HPDE6-E6E7 (cell line): ENCODE results near the gene NSMF.

Source experiments
- DNase-seq: peaks from one replicate; pipeline ENCODE4 v3.0.0; 2011; ENCODE audit warnings: missing footprints; ENCODE audit errors: extremely low spot score

Gene NSMF

DNA sequence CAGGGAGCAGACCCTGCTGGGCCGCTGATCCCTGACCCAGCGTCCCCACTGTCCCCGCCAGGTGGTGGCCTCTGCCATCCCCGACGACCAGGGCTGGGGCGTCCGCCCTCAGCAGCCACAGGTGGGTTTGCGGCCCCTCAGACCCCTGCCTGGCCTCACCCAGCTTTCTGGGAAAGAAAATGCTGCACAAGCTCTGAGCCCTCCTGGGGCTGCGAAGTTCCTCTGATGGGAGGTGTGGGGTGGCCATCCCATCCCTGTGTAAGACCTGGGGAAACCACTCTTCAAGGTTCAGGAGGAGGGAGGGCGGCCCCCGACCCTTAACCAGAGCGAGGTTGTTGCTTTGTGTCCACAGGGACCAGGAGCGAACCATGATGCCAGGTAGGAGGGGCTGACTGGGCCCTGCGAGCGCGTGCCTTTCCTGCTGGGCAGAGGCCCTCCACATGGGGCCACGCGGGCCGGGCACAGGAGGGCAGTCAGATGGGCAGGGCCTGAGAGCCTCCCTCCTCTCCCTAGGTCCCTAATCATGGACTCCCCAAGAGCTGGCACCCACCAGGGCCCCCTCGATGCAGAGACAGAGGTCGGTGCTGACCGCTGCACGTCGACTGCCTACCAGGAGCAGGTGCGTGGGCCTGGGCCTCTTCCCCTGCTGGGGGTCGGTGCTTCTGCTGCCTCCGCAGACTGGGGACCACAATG is 28.3 kb downstream of the NSMF start:
- DNase-seq, result no peak

DNA sequence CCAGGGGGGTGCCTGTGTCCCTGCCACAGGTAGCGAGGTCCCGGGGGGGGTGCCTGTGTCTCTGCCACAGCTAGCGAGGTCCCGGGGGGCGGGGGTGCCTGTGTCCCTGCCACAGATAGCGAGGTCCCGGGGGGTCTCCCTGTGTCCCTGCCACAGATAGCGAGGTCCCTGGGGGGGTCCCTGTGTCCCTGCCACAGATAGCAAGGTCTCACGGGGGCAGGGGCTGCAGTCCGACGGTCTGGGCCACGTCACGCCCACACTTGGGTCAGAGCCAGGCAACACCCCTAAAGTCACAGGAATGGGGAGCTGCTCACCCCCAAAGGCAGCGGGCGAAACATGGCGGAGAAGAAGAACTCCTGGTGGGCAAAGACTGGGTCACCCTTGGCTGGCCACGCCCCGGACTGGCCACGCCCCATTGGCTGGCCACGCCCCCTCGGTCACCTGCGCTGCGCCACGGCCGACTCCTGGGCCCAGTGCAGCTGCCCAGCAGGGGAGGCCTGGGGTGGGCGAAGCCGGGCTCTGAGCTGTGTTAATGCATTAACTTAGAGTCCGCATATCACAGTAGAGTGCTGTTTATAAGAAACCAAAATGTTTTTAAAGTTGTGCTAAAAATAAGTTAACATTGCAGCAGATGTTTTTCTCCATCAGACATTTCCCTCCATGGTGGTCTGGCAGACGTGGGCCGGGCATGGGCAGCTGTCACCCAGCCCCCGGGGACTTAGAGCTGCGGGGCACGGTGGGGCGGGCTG is 29.0 kb downstream of the NSMF start:
- no peak for DNase-seq

DNA sequence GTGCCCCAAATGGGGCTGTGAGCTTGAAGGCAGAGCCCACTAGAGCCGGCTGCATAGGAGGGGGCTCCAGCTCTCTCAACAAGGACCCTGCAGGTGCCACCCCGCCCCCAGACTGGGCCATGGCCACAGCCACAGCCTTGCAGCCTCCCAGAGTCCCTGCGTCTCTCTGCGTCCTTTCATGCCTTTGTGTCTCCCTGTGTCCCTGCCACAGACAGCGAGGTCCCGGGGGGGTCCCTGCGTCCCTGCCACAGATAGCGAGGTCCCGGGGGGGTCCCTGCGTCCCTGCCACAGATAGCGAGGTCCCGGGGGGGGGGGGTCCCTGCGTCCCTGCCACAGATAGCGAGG is 29.6 kb downstream of the NSMF start:
- DNase-seq, result no peak

DNA sequence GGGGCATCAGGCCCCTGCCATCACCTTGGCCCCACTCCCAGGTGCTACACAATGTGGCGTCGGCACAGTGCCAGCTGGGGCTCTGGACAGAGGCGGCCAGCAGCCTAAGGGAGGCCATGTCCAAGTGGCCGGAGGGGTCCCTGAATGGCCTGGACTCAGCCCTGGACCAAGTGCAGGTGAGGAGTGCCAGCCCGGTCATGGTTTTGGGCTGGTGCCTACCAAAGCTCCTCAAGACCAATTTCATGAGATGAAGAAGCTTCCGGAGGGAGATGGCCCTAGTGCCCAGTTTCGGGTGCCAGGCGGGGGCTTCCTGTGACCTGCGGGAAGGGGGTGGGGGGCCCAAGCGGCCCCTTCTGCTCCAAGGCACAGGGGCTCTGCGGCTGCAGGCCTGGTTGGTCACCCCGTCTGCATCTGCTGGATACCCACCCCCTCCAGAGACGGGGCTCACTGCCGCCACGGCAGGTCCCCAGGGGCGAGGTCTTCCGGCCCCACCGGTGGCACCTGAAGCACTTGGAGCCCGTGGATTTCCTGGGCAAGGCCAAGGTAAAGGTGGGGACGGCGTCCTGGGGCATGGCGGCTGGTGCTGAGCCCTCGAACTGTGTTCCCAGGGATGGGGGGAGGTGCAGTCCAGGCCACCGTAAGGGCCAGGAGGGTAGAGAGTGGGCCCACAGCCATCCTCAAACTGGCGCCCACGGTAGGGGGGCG is 30.1 kb downstream of the NSMF start:
- DNase-seq, result no peak

DNA sequence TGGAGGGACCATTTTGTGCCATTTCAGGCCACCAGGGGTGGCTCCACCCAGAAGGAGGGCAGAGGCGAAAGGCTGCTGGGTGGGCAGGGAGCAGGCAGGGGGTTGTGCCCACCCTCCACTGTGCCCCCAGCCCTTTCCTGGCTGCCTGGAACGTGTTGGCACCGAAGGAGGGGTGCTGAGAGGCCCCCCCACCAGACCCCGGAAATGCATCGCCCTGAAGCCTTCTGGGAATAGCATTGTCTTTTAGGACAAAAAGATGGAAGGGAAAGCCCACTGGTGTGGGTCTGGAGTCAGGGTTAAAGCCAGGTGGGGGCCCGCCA is 30.9 kb downstream of the NSMF start:
- no peak for DNase-seq

DNA sequence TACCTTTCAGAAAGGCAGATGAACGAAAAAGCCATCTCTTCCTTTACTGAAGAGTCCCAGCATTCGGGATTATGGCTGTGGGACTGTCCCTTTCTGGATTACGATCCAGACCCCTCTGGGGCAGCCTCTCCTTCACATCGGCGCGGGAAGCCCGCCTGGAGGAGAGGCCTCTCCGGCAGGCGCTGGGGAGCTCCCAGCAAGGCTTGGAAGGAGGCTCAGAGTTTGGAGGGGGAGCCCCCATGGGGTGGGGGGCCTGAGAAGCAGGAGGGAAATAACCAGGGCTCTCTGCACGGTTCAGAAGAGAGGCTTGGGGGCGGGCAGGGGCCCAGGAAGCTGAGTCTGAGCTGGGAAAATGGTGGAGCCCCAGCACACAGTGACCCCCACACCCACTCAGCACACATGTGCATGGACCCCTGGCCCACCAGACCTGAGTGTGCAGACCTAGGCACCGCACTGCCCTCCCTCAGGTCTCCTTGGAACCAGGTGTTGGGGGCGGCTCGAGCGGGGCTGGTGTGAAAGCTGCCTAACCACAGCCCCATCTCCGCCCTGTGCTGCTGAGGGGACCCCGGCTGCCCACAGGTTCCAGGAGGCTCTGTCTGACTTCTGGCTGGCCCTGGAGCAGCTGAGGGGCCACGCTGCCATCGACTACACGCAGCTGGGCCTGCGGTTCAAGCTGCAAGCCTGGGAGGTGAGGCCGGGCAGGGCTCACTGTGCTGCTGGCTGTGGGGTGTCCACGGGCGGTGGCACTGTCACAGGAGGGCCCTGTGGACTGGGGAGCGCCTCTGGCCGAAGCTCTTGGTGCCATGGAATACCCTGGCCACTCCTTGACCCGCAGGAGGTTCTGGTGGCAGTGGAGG is 31.5 kb downstream of the NSMF start:
- no peak for DNase-seq

DNA sequence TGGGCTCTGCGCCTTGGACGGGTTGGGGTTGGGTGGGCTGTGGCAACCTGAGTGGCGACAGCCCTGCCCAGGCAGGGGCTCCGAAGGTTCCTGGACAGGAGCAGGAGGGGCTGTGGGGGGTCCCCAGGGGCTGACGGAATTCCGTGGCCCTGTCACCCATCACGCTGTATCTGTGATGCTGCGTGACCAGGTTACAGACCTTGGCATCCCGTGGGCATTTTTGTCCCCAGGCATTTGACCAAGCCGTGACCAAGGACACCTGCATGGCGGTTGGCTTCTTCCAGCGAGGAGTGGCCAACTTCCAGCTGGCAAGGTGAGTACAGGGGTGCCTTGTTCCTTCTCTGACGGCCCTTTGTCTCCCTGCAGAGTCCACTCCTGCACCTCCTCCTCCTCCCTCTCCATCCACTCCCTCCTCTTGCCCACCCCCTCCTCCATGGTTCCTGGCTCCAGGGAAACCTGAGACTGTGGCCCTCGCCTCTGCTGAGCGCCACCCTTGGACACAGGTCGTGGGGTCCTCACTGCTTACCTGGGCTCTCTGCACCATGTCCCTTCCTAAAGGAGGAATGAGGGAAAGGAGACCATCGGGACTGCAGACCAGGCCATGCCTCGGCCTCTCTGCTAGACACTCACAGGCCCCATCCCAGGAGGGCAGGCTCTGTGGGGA is 33.0 kb downstream of the NSMF start:
- DNase-seq, result no peak

DNA sequence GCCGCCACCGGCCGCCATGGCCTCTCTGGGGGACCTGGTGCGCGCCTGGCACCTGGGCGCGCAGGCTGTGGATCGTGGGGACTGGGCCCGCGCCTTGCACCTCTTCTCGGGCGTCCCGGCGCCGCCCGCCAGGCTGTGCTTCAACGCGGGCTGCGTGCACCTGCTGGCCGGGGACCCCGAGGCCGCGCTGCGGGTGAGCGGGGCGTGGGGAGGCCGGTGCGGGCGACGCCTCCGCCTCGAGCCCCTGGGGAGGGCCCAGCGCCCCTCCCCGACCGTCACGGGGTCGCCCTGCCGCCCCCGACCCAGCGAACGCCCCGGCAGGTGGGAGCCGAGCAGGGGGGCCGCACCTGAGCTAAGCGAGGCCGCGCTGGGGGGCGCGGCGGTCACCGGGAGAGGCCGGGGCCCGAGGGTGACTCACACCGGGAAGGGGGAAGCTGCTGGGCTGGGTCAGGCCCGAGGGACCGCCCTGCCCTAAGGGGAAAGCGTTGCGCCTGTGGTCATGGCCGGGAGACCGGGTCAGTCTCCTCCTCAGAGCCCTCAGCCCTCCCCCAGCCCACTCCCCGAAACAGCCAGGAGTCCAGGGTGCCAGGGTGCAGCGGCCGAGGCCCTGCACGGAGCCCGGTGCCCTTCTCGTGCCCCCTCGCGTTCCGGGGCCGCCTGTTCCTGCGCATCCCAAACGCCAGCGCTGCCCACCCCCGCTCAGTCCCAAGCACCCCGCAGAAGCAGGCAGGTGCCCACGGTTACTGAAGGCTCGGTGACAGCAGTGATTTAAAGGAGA is 35.4 kb downstream of the NSMF start:
- no peak for DNase-seq

DNA sequence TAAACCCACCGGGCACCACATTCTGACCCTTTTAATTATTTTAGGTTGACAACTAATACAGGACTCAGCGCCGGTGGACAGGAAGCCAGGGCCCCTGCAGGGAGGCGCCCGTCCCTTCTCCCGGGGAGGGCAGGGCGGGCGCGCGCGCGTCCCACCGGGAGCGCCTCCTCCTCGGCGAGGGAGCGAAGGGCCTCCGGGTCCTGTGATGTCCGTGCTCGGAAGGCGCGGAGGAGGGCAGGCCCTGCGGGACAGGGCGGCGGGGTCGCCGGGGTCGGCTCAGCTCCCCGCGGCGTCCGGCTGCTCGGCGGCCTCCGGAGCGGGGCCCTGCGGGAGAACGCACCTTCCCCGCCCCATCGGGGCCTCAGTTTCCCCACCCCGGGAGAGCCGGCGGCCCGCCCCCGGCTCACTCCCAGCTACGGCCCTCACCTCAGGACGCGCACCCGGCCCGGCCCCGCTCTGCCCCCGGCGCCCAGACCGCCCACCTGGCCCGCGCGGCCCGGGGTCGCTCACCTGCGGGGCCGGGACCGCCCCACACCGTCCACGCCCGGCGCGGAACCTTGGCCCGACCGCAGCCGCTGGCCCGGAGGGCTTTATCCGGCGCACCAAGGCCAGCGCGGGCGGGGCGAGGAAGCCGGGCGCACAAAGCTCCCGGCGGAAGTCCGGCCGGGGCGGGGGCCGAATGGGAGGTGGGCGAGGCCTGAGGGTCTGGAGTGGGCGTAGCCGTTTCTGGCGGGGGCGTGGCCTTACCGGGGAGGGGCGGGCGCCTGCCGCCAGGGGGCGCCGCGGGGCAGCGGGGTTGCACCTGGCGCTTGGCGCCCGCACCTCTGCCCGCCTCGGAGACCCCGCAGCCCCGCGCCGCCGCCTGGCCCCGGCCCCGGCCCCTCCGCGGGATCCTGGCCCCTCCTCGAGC is 36.3 kb downstream of the NSMF start, which contains the start of the genes EXD3 and NOXA1:
TSS of gene EXD3 (minus strand) at position 559 of the 910 bp plus-strand sequence. CDS start 27,805 bp downstream, outside the sequence.
TSS of gene NOXA1 (plus strand) at position 790 of the 910 bp plus-strand sequence. CDS start 137 bp downstream, outside the sequence.
- peak; percentile 72 for DNase-seq

DNA sequence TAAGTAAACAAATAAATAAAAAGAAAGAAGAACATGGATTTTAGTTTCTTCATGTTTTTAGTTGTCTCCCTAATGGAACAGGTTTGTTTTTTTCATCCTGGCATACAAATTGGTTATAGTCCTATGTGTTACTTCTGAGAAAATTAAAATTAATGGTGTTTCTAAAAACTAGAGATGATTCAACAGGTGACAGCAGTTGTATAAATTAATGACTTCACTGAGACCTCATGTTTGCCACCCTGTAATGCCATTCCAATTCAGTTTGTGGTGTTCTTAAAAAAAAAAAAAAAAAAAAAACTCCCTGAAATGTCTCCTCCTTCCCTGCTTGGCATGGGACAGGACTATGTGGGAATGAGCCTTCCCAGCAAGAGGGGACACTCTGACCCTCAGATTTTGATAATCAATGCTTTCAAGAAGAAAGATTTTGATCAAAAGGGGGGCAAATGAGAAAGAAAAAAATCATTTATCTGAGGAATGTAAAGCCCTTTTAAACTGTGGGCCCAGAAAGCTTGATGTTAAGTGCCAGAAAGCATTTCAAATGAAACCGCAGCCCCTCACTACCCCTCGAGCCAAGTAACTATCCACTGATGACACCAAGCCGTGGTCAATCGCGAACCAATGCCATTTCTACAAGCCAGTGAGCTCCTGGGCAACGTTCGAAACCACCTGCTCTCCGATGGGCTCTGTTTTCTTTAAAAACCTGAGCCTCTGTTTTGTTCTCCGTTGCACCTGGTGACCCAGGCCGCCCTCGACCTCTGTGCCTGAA is 37.1 kb downstream of the NSMF start:
- no peak for DNase-seq

DNA sequence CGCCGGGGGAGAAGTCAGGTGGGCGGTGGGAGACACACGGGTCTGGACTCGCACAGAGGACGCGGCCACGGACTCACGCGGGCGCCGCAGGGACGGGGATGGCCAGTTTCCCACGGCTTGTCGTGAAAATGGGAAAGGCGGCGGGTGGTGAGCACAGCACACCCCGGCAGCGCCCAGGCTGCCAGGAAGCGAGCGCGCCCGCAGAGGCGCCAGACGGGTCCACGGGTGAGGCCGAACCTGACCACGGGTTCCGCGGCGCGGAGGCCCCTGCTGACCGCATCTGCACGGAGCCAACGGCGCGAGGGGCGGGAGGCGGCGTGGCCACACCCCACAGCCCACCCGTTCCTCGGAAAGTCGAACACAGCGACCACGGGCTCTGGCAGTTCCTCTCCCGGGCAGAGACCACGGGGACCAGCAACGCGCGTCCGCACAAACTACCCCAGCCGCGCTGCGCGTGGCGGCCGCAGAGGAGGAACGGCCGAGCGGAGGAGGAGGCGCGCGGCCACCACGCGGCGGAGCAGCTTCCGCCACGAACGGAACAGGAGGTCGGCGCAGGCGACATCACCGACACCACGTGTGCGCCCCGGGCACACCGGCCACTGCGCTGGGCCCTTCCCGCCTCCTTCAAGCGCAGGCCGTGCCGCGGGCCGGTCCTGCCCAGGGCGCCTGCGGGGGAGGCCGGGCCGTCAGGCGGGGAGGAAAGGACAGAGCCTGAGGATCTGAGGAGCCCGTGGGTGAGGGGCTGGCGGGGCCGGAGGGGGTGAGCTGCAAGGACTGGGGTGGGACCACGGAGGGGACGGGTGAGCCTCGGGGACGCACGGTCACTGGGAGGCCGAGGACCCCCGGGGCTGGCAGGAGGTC is 41.7 kb downstream of the NSMF start:
- no peak for DNase-seq

DNA sequence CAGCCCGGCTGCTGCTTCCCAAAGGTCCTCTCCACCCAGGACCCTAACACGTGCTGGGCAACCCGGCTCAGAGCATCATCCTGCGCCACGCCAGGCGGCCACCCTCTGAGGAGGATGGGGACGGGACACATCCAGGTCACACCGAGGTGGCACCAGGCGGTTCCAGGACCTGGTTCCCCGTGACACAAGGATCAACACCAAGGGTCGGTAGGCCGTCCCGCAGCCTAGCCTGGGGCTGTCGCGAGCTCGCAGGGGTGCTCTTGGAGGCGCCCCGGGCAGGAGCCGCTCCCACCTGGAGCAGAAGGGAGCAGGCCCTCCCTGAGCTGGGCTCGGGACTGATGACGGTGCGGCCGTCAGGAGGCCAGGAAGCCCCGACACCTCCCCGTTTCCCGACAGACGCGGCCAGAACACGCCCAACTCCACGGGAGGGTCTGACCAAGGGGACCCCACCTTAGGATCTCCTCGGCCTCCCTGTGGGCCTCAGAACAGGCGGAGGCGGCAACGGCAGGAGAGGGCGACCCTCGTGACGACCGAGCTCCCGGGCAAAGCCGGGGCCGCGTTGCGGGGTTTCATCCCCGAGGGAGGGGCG is 42.5 kb downstream of the NSMF start:
- no peak for DNase-seq

DNA sequence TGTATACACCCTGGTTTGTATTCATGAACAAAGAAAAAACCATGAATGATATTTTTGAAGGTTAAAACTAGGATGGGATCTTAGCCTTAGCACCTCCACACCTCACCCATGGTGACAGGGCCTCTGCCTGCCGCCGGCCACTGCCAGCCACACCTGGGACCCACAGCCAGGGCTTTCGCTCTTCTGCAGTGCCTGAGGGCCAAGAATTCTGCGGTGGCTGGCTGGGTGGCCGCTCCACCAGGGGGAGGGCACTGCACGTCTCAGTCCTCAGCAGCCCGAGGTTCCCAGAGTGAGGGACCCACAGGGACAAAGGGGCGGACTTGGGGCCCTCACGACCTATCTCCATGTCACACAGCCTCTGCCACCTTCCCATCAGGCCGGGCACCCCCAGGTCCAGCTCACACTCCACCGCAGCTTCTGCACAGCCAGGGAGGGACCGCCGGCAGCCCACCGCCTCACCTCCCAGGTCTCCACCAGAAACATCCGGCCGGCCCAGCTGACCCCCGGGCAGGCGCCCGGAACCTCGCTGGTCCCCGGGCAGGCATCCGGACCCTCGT is 43.0 kb downstream of the NSMF start:
- DNase-seq, result no peak

DNA sequence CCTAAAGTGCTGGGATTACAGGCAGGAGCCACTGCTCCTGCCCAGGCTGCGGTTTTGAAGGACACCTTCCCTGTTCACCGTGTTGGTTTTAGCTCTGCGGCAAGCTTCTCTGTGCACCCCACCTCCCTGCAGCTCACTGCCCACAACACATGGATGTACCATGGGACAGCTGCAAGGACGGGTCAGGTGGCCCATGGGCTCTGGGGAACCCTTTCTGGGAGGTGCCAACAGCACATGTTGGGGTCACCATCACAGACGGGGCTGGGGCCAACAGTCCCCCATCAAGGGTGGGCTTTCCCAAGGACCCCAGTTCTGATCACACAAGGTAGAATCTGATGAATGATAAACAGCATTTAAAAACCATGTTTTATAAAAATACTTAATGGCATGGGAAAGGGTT is 43.7 kb downstream of the NSMF start:
- DNase-seq, result no peak

DNA sequence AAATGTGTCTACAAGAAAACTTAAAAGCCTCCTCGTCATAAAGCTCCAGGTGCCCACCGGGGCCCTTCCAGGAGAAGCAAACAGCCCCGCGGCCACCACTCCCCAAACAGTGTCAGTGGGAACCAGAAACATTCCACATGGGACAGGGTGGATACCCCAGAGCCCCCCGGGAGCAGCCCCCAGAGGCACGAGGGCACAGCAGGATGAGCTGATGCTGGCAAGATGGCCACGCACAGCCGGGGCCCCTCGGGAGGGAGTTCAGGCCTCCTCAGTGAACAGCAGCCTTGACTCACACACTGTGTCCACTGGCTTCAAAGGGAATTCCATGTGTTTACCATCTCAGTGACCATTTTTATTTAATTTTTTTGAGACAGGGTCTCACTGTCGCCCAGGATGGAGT is 46.7 kb downstream of the NSMF start:
- DNase-seq, result no peak

DNA sequence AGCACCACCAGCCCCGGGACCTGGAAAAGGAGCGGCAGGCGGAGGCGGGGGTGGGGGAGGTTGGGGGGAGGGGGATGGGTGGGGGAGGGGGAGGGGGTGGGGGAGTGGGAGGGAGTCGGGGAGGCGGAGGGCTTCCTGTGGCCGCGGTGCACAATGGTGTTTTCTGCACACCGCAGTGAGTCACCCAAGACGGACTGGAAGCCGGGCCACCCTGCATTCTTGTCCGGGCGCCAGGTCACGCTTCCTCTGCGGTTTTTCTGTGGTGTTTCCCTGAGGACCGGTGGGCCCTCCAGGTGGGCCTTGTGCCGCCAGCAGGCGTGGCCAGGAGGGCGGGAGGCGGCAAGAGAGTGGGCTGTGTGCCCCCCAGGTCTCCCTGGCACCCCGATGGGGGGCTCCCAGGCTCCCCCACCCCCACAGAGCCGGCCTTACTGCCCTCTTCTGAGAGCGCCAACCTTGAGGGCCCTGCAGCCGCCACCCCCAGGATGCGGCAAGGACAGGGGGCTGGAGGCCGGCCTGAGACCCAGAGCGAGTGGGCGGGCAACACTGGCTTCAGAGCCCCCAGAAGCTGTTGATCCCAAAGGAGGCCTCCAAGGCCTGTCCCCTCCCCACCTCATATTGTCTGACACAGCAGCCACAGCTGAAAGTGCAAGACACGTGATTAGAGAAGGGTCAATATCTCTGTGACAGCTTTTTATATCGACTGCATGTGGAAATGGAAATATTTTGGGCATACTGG is 47.3 kb downstream of the NSMF start:
- DNase-seq, result peak; percentile 87
